ENCODE measurements around the gene TMEM187.

Gene TMEM187

GRCh38 chrX:154023276-154024000 lies 50.9 kb downstream of the TMEM187 start:
- no peak for DNase-seq

- DNase-seq = no peak
Measured at GRCh38 chrX:154024271-154024670, 51.7 kb downstream of the TMEM187 start.

GRCh38 chrX:154025230-154025629 lies 52.7 kb downstream of the TMEM187 start:
- no peak for DNase-seq

GRCh38 chrX:154026136-154027021 lies 53.8 kb downstream of the TMEM187 start:
- DNase-seq = no peak

GRCh38 chrX:154027022-154027402 lies 54.5 kb downstream of the TMEM187 start:
- DNase-seq = no peak

- no peak for DNase-seq
Measured at GRCh38 chrX:154027986-154028385, 55.4 kb downstream of the TMEM187 start.

- DNase-seq = no peak
Measured at GRCh38 chrX:154028502-154029184, 56.1 kb downstream of the TMEM187 start.

GRCh38 chrX:154029439-154029838 lies 56.9 kb downstream of the TMEM187 start:
- DNase-seq = no peak

GRCh38 chrX:154030266-154030665 lies 57.7 kb downstream of the TMEM187 start:
- DNase-seq = no peak

GRCh38 chrX:154030715-154031305 lies 58.3 kb downstream of the TMEM187 start:
- no peak for DNase-seq

GRCh38 chrX:154032160-154032559 lies 59.6 kb downstream of the TMEM187 start:
- DNase-seq = no peak

- DNase-seq = no peak
Measured at GRCh38 chrX:154032653-154033052, 60.1 kb downstream of the TMEM187 start.

All from activated CD4-positive, alpha-beta T cell treated with anti-CD3 and anti-CD28 coated beads, Interleukin-2, amount 50 U/mL, for 1 hour (primary cell).